HG03354 (cell line): ENCODE data around the gene KRT14.
"Not testable (repeated sequence)": the region's sequence is repeated elsewhere in the genome, so short reads cannot be mapped to it uniquely, and the experiment has no call there.

ENCODE experiments used
- ATAC-seq: cut with Tn5 transposase; IDR thresholded peaks from one replicate; pipeline ENCODE4 v1.9.1; 2021; ENCODE audit warnings: mild to moderate bottlenecking; ENCODE audit not compliant: unreplicated experiment, poor library complexity, severe bottlenecking

Gene KRT14

DNA sequence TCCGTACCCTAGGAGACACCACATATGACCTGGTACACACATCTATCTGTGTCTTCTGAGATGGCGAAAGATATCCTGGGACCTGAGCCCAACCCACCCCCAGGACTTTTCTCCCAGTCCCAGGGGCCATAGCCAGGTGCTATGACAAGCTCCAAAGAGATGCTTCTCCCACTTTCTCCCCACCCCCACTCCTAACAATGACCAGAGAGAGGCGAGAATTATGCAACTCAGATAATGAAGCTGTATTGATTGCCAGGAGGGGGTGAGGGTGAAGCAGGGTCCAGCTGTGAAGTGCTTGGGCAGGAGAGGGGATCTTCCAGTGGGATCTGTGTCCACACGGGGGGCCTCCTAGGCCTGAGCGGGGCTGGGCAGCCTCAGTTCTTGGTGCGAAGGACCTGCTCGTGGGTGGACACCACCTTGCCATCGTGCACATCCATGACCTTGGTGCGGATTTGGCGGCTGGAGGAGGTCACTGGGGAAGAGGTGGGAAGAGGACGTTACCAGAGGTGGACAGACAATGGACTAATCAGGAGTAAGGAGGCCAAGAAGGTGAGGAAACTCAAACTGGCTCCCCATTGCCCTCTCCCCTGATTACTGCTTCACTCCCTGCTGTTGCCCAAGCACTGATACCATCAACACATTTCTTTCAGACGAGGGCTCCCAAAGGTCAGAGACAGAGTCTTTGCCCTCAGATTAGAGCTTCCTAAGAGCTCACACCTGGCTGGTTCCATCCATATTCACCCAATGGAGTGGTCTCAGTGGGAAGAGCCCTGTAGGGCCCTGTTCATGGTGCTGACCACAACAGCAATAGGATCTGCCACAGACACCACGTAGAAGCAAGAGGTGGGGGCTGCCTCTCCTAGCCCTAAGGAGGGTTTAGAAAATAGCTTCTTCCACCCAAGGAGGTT, 4.4 kb downstream of the KRT14 start:
- ATAC-seq, result not testable (repeated sequence)

DNA sequence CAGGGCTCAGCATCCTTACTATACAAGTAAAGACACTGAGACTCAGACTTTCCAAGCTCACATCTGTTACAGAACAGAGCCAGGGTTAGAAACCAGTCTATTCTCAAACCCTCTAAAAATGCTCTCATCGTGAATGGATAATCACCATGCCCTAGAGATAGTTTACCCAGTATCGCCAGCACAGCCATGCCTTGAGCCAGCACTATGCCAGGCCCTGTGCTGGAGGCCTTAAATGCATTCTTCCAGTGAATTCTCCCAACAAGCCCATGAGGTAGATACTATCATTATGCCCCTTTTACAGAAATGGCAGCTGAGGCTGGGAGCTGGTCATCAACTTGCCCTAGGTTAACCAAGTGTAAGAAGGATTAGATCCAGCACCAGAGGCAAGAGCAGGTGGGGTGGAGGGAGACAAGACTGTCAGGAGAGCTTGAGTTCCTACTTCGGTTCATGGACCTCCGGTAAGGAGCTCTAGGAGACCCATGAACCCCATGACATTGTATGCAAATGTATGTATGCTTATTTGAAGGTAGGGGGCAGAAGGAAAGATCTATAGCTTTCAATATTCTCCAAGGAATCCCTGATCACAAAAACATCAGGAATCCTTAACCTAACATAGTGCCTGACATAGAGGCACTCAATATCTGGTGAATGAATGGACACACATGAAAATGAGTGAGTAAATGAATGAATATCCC, 5.2 kb downstream of the KRT14 start:
- no peak for ATAC-seq

- no peak for ATAC-seq
Measured at GRCh38 chr17:41580687-41581365, 5.9 kb downstream of the KRT14 start.

DNA sequence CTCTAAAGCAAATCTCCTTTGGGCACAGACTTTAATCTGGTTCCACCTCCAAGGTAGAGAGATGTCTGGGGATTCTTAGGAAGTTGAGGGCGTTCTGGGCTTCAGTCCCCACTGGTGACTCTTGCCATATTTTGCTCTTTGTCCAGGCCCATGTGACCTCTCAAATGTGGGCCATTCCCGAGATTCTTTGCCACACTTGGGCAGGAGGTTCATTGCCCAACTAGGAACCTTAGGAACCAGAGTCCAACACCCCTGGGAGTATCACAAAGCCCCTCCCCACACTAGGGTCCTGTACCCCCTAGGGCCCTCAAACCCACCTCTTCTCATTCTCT, 6.5 kb downstream of the KRT14 start:
- no peak for ATAC-seq

GRCh38 chr17:41579484-41580243, 7.0 kb downstream of the KRT14 start:
- no peak for ATAC-seq

GRCh38 chr17:41578971-41579370, 7.7 kb downstream of the KRT14 start:
- no peak for ATAC-seq

DNA sequence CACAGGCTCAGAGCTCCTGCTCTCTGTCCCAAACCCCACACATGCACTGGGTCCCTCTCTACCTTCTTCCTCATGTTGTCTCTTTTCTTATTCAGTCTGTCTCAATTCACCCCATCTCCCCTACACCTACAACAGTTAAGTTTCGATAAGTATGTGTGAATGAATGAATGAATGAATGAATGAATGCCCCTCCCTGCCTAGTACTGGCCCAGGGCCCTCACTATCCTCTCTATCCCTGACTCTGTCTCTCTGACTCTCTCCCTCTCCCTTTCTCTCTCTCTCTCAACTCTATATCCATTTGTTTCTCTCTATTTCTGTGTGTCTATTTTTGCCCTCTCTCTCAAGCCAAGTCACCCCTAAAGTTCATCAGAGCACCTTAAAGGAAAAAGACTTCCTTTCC, 8.2 kb downstream of the KRT14 start:
- no peak for ATAC-seq

- ATAC-seq, result not testable (repeated sequence)
Measured at GRCh38 chr17:41576740-41577139, 10.0 kb downstream of the KRT14 start.

- ATAC-seq, result no peak
Measured at GRCh38 chr17:41575336-41575735, 11.4 kb downstream of the KRT14 start.

- no peak for ATAC-seq
Measured at GRCh38 chr17:41571561-41572434, 14.9 kb downstream of the KRT14 start, which contains the start of gene KRT9. Gene KRT9 (minus strand): TSS chr17:41572059. CDS start chr17:41571992, 67 bp downstream.

DNA sequence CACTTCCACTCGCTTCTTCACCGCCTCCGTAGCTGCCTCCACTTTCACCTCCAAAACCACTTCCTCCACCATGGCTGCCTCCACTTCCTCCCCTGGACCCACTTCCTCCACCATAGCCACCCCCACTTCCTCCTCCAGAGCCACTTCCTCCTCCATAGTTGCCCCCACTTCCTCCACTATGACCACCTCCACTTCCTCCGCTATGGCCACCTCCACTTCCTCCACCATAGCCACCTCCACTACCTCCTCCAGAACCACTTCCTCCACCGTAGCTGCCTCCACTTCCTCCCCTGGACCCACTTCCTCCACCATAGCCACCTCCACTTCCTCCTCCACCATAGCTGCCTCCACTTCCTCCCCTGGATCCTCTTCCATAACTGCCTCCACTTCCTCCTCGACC, 19.4 kb downstream of the KRT14 start:
- no peak for ATAC-seq

DNA sequence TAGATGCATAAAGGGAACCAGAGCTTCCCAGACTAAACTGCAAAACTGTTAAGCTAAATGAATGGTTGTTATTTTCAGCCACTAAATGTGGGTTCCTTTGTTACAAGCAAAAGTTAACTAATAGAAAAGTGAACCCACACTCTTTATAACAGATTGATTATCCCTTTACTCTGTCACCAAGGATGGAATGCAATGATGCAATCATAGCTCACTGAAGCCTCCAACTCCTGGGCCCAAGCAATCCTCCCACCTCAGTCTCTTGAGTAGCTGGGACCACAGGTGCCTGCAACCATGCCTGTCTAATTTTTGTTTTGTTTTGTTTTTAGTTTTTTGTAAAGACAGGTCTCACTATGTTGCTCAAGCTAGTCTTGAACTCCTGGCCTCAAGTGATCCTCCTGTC, 21.4 kb downstream of the KRT14 start:
- no peak for ATAC-seq

DNA sequence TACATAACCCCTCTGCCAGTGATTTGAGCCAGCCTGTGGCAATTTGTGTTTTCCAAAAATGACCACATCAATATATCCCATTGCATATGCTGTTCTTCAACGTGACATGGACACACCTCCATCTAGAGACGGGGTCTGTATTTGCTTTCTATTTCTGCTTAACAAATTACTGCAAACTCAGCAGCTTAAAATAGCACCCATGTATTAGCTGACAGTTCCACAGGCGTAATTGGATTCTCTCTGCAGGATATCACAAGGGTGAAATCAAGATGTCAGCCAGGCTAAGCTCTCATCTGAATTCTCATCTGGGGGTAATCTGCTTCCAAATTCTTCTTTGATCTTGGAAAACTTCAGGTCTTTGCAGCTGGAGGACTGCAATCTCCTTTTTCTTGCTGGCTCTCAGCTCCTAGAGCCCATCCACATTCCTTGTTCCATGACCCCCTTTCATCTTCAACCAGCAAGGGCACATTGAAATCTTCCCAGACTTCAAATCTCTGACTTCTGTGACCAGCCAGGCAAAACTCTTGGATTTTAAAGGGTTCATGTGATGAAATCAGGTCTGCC, 23.0 kb downstream of the KRT14 start:
- ATAC-seq, result no peak

DNA sequence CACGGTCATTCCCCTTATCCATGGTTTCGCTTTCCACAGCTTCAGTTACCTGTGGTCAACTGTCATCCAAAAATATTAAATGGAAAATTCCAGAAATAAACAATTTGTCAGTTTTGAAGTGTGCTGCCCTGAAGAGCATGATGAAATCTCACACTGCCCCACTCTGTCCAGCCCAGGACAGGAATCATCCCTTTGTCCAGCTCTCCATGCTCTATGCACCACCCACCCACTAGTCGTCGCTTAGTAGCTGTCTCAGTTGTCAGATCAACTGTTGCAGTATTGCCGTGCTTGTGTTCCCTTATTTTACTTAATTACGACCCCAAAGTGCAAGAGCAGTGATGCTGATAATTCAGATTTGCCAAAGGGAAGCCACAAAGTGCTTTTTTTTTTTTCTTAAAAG, 25.1 kb downstream of the KRT14 start:
- no peak for ATAC-seq

DNA sequence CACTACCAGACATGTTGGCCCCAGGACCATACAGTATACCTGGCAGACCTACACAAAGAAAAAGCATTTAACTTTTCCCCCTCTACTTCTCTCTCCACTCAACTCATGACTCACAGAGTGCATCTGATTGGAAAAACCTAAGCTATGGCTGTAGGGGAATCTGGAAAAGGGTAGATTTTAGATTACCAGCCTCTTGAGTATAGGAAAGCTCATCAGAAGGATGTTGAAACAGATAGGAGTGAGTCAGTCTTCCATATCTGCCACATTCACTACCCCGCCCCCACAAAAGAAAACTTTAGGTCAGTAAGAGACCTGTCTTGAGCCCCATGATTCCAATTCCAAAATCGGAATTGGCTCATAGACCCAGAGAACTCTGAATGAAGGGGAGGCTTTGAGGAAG, 27.1 kb downstream of the KRT14 start:
- ATAC-seq, result no peak

DNA sequence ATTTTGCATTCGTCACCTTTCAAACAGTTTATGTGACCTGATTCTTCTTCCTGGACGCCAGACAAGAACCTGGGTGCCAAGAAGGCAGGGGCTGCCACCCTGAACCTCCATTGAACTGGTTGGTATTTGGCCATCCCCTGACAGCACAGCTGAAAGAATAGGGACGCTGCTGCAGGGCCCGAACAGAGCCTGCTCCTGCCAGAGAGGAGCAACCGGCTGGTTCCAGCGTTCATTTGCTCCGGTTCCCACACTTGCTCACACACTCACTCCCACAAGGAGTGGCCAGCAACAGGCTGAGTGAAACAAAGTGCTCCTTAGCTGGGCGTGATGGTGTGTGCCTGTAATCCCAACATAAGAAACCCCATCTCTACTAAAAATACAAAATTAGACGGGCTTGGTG, 29.8 kb downstream of the KRT14 start:
- ATAC-seq, result no peak

DNA sequence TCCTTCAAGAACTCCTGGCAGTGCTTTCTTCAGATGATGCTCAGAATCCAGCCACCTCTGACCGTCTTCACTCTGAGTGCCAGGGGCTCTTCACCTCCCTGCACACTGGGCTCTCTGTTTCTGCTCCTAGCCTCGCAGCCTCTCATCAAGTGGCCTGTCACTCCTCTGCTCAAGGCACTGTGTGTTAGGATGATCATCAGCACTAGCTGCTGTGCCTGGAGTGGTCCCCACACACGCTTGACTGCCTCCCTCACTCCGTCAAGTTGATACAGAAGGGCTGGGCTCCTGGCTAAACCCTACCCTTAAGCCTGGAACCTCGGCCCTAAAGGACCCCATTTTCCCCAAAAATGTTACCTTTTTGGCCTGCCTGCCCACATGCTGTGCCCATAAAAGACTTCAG, 30.4 kb downstream of the KRT14 start:
- no peak for ATAC-seq

DNA sequence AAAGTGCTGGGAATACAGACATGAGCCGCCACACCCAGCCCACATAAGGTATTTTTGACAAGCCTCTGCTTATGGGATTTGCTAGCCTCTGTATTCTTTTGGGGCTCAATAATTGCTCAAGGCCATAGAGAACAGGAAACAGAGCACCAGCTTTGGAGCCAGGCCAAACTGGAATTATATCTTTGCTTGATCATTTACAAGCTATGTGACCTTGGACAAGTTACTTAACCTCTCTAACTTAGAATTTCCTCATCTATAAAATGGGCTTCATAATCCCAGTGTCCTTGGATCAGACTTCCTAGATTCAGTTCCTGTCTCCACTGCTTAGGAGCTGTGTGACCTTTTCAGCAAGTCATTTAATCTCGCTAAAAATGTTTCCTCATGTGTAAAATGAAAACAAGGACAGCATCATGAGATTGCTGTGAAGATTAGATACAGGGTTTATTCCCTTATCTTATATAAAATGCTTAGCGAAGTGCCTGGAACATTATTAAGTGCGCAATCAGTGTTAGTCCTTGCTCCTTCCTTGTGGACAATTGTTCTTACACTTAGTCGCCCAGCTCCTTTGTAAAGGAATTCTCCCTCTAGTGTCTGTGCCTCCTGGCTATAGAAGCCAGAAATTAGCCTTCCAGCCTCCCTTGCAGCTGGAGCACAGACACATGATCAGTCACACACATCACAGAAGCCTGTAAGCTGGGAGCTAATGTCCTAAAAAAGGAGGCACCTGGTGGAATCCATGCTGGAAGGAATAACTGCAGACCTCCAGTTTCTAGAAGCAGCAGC, 31.4 kb downstream of the KRT14 start:
- no peak for ATAC-seq
